Heart right ventricle (tissue), 16 donors: ENCODE data around the gene IDH1. TPM values are rescaled to one million over a fixed set of nuclear protein-coding genes. Genes with fewer than 3 reads are reported as not detected.

ENCODE experiments used
- ATAC-seq, 8 donors: fragments of 200-7000 bp; cut with Tn5 transposase; one replicate each; pipeline ENCODE4 v1.9.1; 2020; ENCODE audit warnings: mild to moderate bottlenecking in 8 of 8, moderate library complexity in 8 of 8, moderate number of reproducible peaks in 1 of 8
- DNase-seq, 2 donors: peaks; one replicate each; pipeline ENCODE4 v3.0.0-alpha.2; 2020
- H3K27ac ChIP-seq, 10 donors: fragments of 200-600 bp; sonication (generic) in 2 of 10; one replicate each; pipeline versions ENCODE4 v1.5.0 to v1.8.0; 2020 to 2022; ENCODE audit warnings: mild to moderate bottlenecking in 3 of 10
- H3K27me3 ChIP-seq, 7 donors: fragments of 200-600 bp; one replicate each; pipeline ENCODE4 v1.8.0; 2021 to 2022; ENCODE audit warnings: mild to moderate bottlenecking in 2 of 7
- H3K36me3 ChIP-seq, 9 donors: fragments of 200-600 bp; sonication (generic) in 1 of 9; one replicate each; pipeline versions ENCODE4 v1.5.0 to v1.8.0; 2020 to 2022; ENCODE audit warnings: mild to moderate bottlenecking in 2 of 9
- H3K4me1 ChIP-seq, 9 donors: fragments of 200-600 bp; sonication (generic) in 1 of 9; one replicate each; pipeline versions ENCODE4 v1.5.0 to v1.8.0; 2020 to 2022; ENCODE audit warnings: mild to moderate bottlenecking in 4 of 9
- H3K4me3 ChIP-seq, 10 donors: fragments of 200-600 bp; sonication (generic) in 2 of 10; one replicate each; pipeline versions ENCODE4 v1.5.0 to v1.8.0; 2020 to 2022; ENCODE audit warnings: mild to moderate bottlenecking in 7 of 10, moderate library complexity in 2 of 10
- H3K9me3 ChIP-seq, 11 donors: fragments of 200-600 bp in 10 of 11; sonication (generic) in 2 of 11; one replicate each; pipeline versions ENCODE4 v1.5.0 to v1.8.0; 2013 to 2022; ENCODE audit warnings: mild to moderate bottlenecking in 2 of 11, control low read depth in 1 of 11, moderate library complexity in 1 of 11
- CTCF ChIP-seq, 9 donors: fragments of 200-600 bp; sonication (generic) in 2 of 9; IDR thresholded peaks; one replicate each; pipeline versions ENCODE4 v1.5.0 to v1.8.0; 2021 to 2022; ENCODE audit warnings: antibody characterized with exemption in 9 of 9, mild to moderate bottlenecking in 5 of 9, moderate library complexity in 1 of 9
- WGBS, 2 donors: extraction: QIAGEN DNeasy Blood & Tissue Kit; methylation state at CpG; one replicate each; pipeline ENCODE4 v1.1.7; 2013; ENCODE audit warnings: inconsistent platforms in 1 of 2; 5-methylcytosine and 5-hydroxymethylcytosine counted together
- intact Hi-C, 10 donors: fragments of 100-400 bp; cut with DNase I; formaldehyde crosslinking; loops; one replicate each; pipeline versions ENCODE4 v1.11.1 to v1.14.2; 2022
- polyA plus RNA-seq, 2 donors: library from polyadenylated mRNA; stranded (reverse); fragments of 200-250 nt; gene quantifications; one replicate each; pipeline ENCODE4 v1.2.3, GENCODE V29; 2013
- total RNA-seq, 10 donors: library from RNA; stranded (reverse); fragmentation: NEBNext Ultra II Directional in 3 of 10; extraction: Animal tissue kit (Norgen Biotek cat#: 25700) in 3 of 10; gene quantifications; one replicate each; pipeline versions ENCODE4 v1.2.1 to v1.2.4, GENCODE V29; 2021 to 2023
- donor health status: Arrhythmogenic right ventricular cardiomyopathy.
- donor health status: ischemic (EF 13 %, LVEDD 7.1; RV severe dilation, severe dysfunction).
- donor health status: healthy with polysubstance abuse.
- donor health status: DM: no; HTN: yes; CAD: no.
- donor health status: DM: no; HTN: no; CAD: no.
- donor health status: ischemic (EF 25% LVEDD 6.9; RV normal size, moderate dysfunction).
- donor health status: ischemic (EF 25% LVEDD 5.7; RV mildly dilated, moderate dysfunction).
- donor health status: healthy.
- donor health status: DM: yes; HTN: yes; CAD: no.
- donor health status: Ischemic cardiomyopathy.
- donor health status: ischemic (EF 35%, LVEDD 5.7; RV mildly dilated, moderate dysfunction).
- donor health status: nonischemic (EF 11% LVEDD 7.7; RV severe dilation, severe dysfunction).
- donor health status: DM: yes; HTN: yes; CAD: no.
- donor health status: PGD.
- donor health status: ischemic (EF 29% LVEDD 5.4; RV normal size, mild dysfunction).
- donor health status: nonischemic (EF 23%, LVEDD 6.1; RV moderate dilation, normal function).

Gene IDH1
- total and polyA plus RNA-seq, 12 donors: 15.3 to 71.3 (median 31.8) TPM

- no peaks in the 10 kb centered on the region for H3K4me1 ChIP-seq
- no peak overlapping the region for H3K4me3 ChIP-seq
- intact Hi-C loops: no loop called here
- H3K9me3 ChIP-seq: no peaks in the 10 kb centered on the region
- no peak for ATAC-seq
- no peaks in the 10 kb centered on the region for H3K36me3 ChIP-seq
- no peak overlapping the region for H3K27ac ChIP-seq
- TF ChIP-seq CTCF (IDR thresholded peaks at IDR 0.05): no peak
- DNase-seq: no peak
- WGBS, 2 donors: 57 to 64% methylated on average over 5 of the region's 5 CpGs
- peaks cover 0 to 52% (median 24%) of the 10 kb centered on the region in 7 donors for H3K27me3 ChIP-seq
Observed at GRCh38 chr2:208186465-208186864, 68.4 kb downstream of the IDH1 start.

Other genes starting within 250 kb of the IDH1 start
- 10 to 100 TPM in 9 of 10 donors, 1 to 10 TPM in 1; 9.9 to 16.2 (median 15.2) TPM for gene PLEKHM3, start 229.5 kb downstream of the IDH1 start, total RNA-seq
- gene PLEKHM3, start 229.5 kb downstream of the IDH1 start, polyA plus RNA-seq: 1 to 10 TPM; 2.5 to 8.5 TPM
- not detected for gene CRYGD, start 130.5 kb downstream of the IDH1 start, total RNA-seq
- gene CRYGD, start 130.5 kb downstream of the IDH1 start, polyA plus RNA-seq: not detected
- not detected for gene CRYGC, start 125.2 kb downstream of the IDH1 start, total RNA-seq
- gene CRYGC, start 125.2 kb downstream of the IDH1 start, polyA plus RNA-seq: not detected
- not detected for gene CRYGB, start 108.9 kb downstream of the IDH1 start, total RNA-seq
- not detected for gene CRYGB, start 108.9 kb downstream of the IDH1 start, polyA plus RNA-seq
- not detected for gene CRYGA, start 91.5 kb downstream of the IDH1 start, total RNA-seq
- not detected for gene CRYGA, start 91.5 kb downstream of the IDH1 start, polyA plus RNA-seq
- not detected for gene C2orf80, start 65.0 kb downstream of the IDH1 start, total RNA-seq
- gene C2orf80, start 65.0 kb downstream of the IDH1 start, polyA plus RNA-seq: not detected
- 10 to 100 TPM; 12.9 to 24.8 (median 18.4) TPM for gene PIKFYVE, start 11.2 kb upstream of the IDH1 start, total RNA-seq
- gene PIKFYVE, start 11.2 kb upstream of the IDH1 start, polyA plus RNA-seq: 1 to 10 TPM; 2.6 to 6.4 TPM
- gene PTH2R, start 151.7 kb upstream of the IDH1 start, total RNA-seq: not detected
- gene PTH2R, start 151.7 kb upstream of the IDH1 start, polyA plus RNA-seq: under 1 TPM in 1 of 2 donors, not detected in 1; 0.01 TPM